HEK293T (cell line): ENCODE measurements around the gene LMAN1L.

Source experiments
- ELF4 ChIP-seq: fragments of 450-650 bp; IDR thresholded peaks from 2 replicates; pipeline ENCODE4 v1.6.1; 2017; ENCODE audit warnings: antibody characterized with exemption
- FOXA1 ChIP-seq: fragments of 450-650 bp; IDR thresholded peaks from 2 replicates; pipeline ENCODE4 v1.6.1; 2016; ENCODE audit warnings: mild to moderate bottlenecking
- FOXM1 ChIP-seq: fragments of 450-650 bp; IDR thresholded peaks from 2 replicates; pipeline ENCODE4 v1.6.1; 2017; ENCODE audit warnings: mild to moderate bottlenecking, borderline replicate concordance
- LEF1 ChIP-seq: fragments of 450-650 bp; IDR thresholded peaks from 2 replicates; pipeline ENCODE4 v1.6.1; 2017; ENCODE audit warnings: mild to moderate bottlenecking, borderline replicate concordance
- NFRKB ChIP-seq: fragments of 450-650 bp; IDR thresholded peaks from 2 replicates; pipeline ENCODE4 v1.6.1; 2016; ENCODE audit warnings: mild to moderate bottlenecking, moderate library complexity
- PKNOX1 ChIP-seq: fragments of 450-650 bp; IDR thresholded peaks from 2 replicates; pipeline ENCODE4 v1.6.1; 2016
- SUZ12 ChIP-seq: fragments of 450-650 bp; IDR thresholded peaks from 2 replicates; pipeline ENCODE4 v1.6.1; 2016; ENCODE audit warnings: mild to moderate bottlenecking
- ZNF384 ChIP-seq: fragments of 450-650 bp; IDR thresholded peaks from 2 replicates; pipeline ENCODE4 v1.6.1; 2016

- TF ChIP-seq NFRKB (no peak), ELF4 (no peak), FOXA1 (no peak), ZNF384 (no peak), SUZ12 (no peak), FOXM1 (no peak), LEF1 (no peak), PKNOX1 (no peak)
These were observed 45.2 kb downstream of the LMAN1L start for GRCh38 chr15:74857671-74858368.
